ENCODE data around the gene CASTOR1. TPM values are rescaled to one million over a fixed set of nuclear protein-coding genes. Genes with fewer than 3 reads are reported as not detected.

Gene CASTOR1
- polyA plus RNA-seq, 1 of the 3 experiments (the other 2 are of a cell fraction): 14.4 TPM

GRCh38 chr22:30287648-30288418, 1.5 kb downstream of the CASTOR1 start (continued):
- TF ChIP-seq ZBTB33 (IDR thresholded peaks at IDR 0.05; ENCODE audit: borderline replicate concordance, low read depth): no peak
- TF ChIP-seq FOXM1 (IDR thresholded peaks at IDR 0.05; ENCODE audit: low read depth): no peak
- no peak for TF ChIP-seq ELF1 (IDR thresholded peaks at IDR 0.05)
- TF ChIP-seq IRF3 (IDR thresholded peaks at IDR 0.05; ENCODE audit: low read depth, low read length): no peak
- TF ChIP-seq SIN3A (IDR thresholded peaks at IDR 0.05; ENCODE audit: borderline replicate concordance, low read depth, low read length): 0 out of 2 replicates have a peak, but pooled peaks have one; percentile 20
- no peak for TF ChIP-seq GATA2 (CRISPR knock-in tag; IDR thresholded peaks at IDR 0.05)
- TF ChIP-seq TEAD4 (IDR thresholded peaks at IDR 0.05; ENCODE audit: borderline replicate concordance, insufficient read depth): no peak
- no peak for TF ChIP-seq CHD2 (IDR thresholded peaks at IDR 0.05; ENCODE audit: low read length, partially characterized antibody)
- no peak for TF ChIP-seq NFIC (IDR thresholded peaks at IDR 0.05; ENCODE audit: borderline replicate concordance)

GRCh38 chr22:30286813-30287647, 2.3 kb downstream of the CASTOR1 start:
- Histone ChIP-seq H3K27ac (ENCODE audit: low read depth in 2 of 2, low read length in 1 of 2) (no peak overlapping the region), H3K4me3 (ENCODE audit: low read depth in 2 of 2, low read length in 1 of 2) (peak overlapping the region in 1 of 2 experiments; percentile 27; a peak in 1 of 4 replicates), H3K27me3 (ENCODE audit: insufficient read depth) (no peaks in the 10 kb centered on the region), H3K9ac (no peak overlapping the region), H3K79me2 (ENCODE audit: insufficient read depth) (no peaks in the 10 kb centered on the region), H3K9me2 (no peaks in the 10 kb centered on the region), H4K20me1 (ENCODE audit: insufficient read depth) (peaks cover 4% of the 10 kb centered on the region; the same call in 1 of the 2 replicates), H3K36me3 (replicated peaks in 1 of 2; ENCODE audit: control insufficient read depth in 1 of 2, insufficient read depth in 2 of 2, low read length in 1 of 2) (peaks cover 0 to 6% of the 10 kb centered on the region in 2 experiments), H2AFZ (ENCODE audit: low read depth) (no peak overlapping the region), H3K4me1 (ENCODE audit: control insufficient read depth in 1 of 2, insufficient read depth in 2 of 2, low read depth in 1 of 2, low read length in 1 of 2) (peaks cover 16 to 30% of the 10 kb centered on the region in 2 experiments; a peak in 2 of 4 replicates), H3K4me2 (no peak overlapping the region), H3K9me3 (no peaks in the 10 kb centered on the region), H3F3A (replicated peaks; ENCODE audit: insufficient read depth) (peaks cover 17% of the 10 kb centered on the region)
- 35% methylated on average over 5 of the region's 31 CpGs for WGBS (ENCODE audit: low lambda C conversion rate)
- ChIA-PET CTCF (interaction anchor here (0.5 to 12.9 kb wide), 61 partner anchors 9 to 683 kb away, joined by 3 to 228 read pairs (median 5); partner anchors contain the start of genes MTFP1, NF2, RNF215 and SEC14L2), POLR2A (no interaction called here)
- TF ChIP-seq RCOR1 (IDR thresholded peaks at IDR 0.05; ENCODE audit: low read length) (no peak), RXRA (IDR thresholded peaks at IDR 0.05; ENCODE audit: borderline replicate concordance, low read depth) (no peak), RAD21 (IDR thresholded peaks at IDR 0.05; ENCODE audit: low read length) (peak; percentile 76), SMC3 (IDR thresholded peaks at IDR 0.05; ENCODE audit: low read depth, low read length) (peak; percentile 80), CTCF (IDR thresholded peaks at IDR 0.05) (peak; percentile 92), GATA2 (CRISPR knock-in tag; IDR thresholded peaks at IDR 0.05) (no peak), TCF12 (IDR thresholded peaks at IDR 0.05) (no peak)
- DNase-seq: peak; percentile 85

All from SK-N-SH (cell line).